GM18511 (cell line): Measurements from ENCODE around the gene ZNF319.
"Not testable (repeated sequence)": the region's sequence is repeated elsewhere in the genome, so short reads cannot be mapped to it uniquely, and the experiment has no call there.

ENCODE experiments used
- ATAC-seq: cut with Tn5 transposase; IDR thresholded peaks from one replicate; pipeline ENCODE4 v1.9.1; 2021; ENCODE audit warnings: mild to moderate bottlenecking, moderate library complexity; ENCODE audit not compliant: unreplicated experiment

The ZNF319 gene

DNA sequence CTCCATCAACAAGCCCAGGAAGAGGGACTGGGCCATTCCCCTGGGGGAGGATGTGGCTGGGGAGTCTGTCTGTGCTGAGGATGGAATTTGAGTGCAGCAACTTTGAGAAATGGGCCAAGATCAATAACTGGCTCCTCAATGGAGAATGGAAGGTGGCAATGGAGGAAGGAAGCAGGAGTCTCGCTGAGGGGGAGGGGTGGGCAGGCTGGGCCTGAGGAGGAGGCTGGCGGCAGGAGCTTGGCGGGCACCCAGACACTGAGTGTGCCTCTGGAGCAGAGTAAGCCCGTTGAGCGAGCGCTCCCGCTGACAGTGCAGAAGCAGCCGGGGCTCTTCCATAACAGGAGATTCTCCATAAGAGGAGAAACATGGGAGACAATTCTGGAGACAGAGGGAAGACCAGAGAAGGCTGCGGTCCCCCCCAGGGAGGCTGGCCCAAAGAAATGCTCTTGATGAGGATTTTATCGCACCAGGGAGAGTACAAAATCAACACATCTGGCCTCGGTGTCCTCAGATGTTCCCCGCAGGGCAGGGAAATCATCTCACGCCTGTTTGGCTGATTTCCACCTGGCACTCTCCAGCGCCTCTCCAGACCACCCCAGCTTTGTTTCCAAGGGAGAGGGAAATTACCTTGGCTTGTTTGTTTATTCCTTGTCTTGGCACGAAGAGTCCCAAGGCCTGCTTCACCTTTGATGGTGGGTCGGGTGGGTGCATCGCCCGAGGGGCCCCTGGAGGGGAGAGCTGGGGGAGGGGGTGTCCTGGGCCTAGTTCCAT lies 22.3 kb upstream of the ZNF319 start:
- ATAC-seq = no peak

GRCh38 chr16:58021661-58022551 lies 21.4 kb upstream of the ZNF319 start:
- no peak for ATAC-seq

- peak; percentile 58 for ATAC-seq
Observed at GRCh38 chr16:58020628-58021521, 20.4 kb upstream of the ZNF319 start.

GRCh38 chr16:58019866-58020538 lies 19.5 kb upstream of the ZNF319 start:
- no peak for ATAC-seq

DNA sequence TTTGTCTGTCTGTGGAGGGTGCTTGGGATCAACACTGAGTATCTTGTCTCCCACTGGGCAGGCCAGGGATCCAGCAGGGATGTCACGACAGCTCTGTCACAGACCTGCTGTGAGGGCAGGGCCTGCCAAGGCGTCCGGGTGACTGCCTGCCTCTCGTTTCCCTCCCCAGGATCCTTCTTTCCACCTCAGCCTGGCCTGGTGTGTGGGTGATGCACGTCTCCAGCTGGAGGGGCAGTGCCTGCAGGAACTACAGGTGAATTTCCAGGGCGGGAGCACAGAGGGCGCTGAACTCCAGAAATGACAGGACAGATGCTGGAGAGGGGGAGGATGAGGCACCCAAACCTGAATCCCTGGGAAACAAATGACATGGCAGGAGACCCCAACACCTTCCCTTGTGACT lies 18.3 kb upstream of the ZNF319 start:
- no peak for ATAC-seq

DNA sequence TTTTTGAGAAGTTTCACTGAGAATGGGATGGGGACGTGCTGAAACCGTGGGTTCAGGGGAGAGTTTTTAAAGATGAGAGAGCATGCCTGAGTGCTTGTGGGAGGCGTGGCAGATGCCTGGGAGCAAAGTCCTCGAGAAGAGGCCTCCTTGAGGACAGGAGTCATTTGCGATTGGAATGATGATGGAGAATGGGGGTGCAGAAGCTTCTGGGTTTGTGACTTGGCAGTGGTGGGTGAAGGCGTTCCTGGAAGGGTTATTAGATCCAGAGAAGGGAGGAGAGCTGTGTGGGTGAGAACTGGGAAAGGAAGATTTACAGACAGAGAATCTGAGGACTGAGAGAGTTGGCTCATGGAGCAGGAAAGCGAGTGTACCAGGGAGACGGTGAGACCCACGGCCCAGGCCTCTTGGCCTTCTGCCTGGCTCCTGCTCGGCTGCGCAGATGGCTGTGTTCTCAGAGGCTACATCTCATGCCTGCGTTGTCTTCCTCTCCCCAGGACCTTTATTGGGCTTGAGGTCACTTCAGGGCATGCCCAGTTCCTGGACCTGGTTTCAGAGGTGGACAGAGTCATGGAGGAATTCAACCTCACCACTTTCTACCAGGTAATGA lies 16.5 kb upstream of the ZNF319 start:
- no peak for ATAC-seq

GRCh38 chr16:58013201-58013956 lies 12.9 kb upstream of the ZNF319 start:
- ATAC-seq = no peak

DNA sequence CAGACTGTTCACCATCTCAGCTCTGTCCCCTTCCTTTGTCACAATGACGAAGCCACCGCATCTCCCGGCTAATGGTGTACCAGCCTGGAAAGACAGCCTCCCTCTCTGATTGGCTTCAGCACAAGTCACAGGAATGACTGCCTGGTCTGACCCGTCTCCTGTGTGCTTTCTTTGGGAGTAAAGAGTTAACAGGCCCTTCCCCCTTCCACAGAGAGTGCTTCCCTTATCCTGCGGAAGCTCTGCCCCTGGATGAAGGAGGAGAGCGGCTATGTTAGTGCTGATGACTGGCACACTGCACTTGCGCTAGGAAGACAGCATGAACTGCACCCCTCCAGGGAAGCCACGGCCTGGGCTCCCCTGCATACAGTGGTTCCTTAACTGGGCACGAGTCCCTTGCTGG lies 12.0 kb upstream of the ZNF319 start:
- ATAC-seq = no peak

DNA sequence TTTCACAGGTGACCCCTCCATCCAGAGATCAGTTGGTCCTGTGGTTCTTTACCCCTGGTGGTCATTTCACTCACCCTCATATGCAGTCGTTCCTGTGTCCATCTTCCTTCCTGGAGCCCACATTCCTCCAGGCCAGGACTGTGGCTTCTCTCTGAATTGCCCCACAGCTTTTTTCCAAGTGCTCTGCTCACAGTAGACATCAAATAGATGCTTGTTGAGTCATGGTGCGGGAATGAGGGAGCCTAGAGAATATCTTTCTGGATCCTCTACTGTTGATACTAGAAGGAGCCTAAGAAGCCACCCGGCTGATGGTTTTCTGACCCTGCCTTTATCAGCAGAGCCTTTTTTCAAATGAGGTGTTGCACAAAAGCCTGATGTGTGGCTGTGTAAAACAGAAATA lies 11.2 kb upstream of the ZNF319 start:
- ATAC-seq = no peak

GRCh38 chr16:58010886-58011285 lies 10.4 kb upstream of the ZNF319 start:
- ATAC-seq = no peak

GRCh38 chr16:58009856-58010416 lies 9.5 kb upstream of the ZNF319 start:
- no peak for ATAC-seq

GRCh38 chr16:58004736-58005135 lies 4.3 kb upstream of the ZNF319 start:
- not testable (repeated sequence) for ATAC-seq

DNA sequence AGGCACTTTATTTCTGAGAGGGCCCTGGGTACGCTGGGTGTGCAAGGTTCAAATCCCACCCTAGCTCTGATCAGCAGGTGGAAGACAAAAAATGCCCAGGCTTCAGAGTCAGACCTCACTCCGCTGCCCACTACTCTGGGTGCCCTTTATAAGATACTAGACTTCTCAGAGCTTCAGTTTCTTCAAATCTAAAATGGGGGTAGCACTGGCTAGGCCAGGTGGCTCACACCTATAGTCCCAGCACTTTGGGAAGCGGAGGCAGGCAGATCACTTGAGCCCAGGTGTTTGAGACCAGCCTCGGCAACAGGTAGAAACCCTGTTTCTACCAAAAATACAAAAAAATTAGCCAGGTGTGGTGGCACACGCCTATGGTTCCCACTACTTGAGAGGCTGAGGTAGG lies 2.5 kb upstream of the ZNF319 start:
- no peak for ATAC-seq

- no peak for ATAC-seq
Observed at GRCh38 chr16:58002416-58002800, 1.9 kb upstream of the ZNF319 start.

- no peak for ATAC-seq
Observed at GRCh38 chr16:58001781-58002415, 1.4 kb upstream of the ZNF319 start.

GRCh38 chr16:58000706-58001676 lies 519 bp upstream of the ZNF319 start, which contains the start of gene USB1:
USB1 (plus strand) TSS chr16:58001407; CDS start chr16:58001484, 77 bp downstream.
- ATAC-seq = peak; percentile 83

DNA sequence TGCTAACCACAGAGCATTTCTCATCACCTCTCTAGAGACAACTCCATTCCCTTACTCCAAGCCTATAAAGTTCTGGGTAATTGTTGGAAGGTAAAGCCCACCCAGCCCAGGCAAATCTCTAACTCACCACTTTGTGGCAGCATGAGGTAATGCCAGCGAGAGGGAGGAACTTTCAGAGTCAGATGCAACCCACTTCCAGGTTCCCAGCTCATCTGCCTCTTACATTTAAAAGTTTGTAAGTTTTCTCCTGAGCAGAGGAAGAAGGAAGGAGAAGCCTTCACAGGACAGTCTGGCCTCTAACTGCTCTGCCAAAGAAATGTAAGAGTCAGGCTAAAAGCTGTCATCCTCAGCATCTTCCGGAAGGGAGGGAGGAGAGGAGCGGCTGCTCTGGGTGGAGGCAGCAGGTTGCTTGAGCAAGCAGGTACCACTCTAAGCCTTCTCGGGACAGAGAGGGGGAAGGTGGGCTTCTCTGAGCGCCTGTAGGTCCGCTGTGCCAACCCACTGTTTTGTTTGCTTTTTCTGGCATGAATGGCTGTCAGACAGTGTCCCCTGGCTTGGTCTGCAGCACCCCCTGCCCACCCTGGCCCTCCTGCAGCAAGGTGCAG lies 1.0 kb downstream of the ZNF319 start:
- ATAC-seq = no peak
